ENCODE measurements around the gene ZSCAN9.
A peak's percentile ranks its signal among the peaks of the same experiment; 100 is the strongest.

ZSCAN9 gene

DNA sequence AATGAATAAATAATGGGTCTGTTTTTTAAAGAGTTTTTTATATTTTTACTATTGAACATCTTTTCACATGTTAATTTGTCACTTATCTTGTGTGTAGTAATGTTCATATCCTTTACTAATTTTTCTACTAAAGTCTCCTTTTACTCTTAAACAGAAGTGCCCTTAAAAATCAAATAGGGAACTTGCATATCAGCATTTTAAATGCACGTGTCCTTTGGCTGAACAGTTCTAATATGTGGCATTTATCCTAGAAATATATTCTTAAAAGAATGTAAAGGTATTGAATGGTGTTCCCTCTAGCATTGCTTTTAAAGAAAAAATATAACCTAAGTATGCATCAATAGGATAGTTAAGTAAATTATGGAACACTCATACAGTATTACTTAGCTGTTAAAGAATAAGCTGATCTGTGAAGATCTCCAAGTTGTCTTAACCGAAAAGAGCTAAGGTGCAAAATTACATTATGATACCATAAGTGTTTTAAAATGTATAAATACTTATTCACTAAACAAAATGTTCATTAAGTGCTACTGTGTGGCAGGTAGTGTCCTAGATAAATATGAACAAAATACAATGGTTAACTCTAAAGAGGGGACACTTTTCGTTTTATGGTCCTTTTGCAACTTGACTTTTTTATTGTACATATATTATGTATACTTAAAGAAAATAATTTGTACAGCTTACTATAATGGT, 55.7 kb downstream of the ZSCAN9 start:
- no peak for TF ChIP-seq CTCF (IDR thresholded peaks at IDR 0.05; ENCODE audit: low read depth, low read length)
- peak overlapping the region; percentile 67 to 71 for H3K4me3 ChIP-seq (replicated peaks in 1 of 2; ENCODE audit: low read depth in 2 of 2, low read length in 2 of 2)
- DNase-seq (ENCODE audit: low read depth in 2 of 2), result no peak

DNA sequence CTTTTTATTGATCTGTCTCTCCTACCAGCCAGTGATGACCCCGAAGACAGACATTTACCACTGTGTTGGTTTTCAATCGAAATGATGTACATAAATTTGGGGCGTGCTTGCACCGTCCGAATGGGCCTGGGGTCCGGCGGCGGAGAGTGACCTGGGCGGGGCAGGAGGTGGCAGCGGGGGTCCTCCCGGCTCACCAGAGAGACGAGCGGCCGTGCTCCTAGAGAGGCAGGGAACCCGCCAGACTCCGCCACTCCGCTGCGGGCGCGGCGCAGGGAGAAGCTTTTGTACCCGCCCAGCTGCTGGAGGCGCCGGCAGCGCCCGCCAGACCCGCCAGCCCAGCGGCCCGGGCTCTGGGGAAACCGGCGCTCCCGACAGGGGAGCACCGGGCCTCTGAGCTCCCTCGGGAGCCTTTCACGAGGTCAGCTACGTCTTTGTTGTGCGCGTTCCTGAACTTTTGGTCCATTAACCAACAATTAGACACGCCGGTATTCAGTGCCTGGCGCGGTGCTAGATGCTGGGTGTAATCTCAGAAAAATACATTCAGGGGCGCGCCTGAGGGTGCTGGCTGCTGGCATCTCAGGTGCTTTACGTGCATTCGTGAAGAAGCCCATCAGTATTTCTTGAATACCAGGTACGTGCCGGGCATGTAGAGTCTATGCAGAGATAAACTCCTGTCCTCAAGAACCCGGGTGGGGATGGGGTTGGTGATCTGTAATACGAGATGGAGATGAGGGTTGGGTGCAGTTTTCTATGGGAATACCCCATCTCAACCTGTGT, 56.4 kb downstream of the ZSCAN9 start, which contains the start of gene PGBD1:
PGBD1 (plus strand) TSS at position 285 of the 777 bp plus-strand sequence. CDS start 2,242 bp downstream, outside the sequence.
- peak; percentile 78 to 86 for DNase-seq (ENCODE audit: low read depth in 2 of 2)
- peak within 1 kb of the TSS; percentile 67 to 71 for H3K4me3 ChIP-seq (replicated peaks in 1 of 2; ENCODE audit: low read depth in 2 of 2, low read length in 2 of 2)
- no peak for TF ChIP-seq CTCF (IDR thresholded peaks at IDR 0.05; ENCODE audit: low read depth, low read length)

GRCh38 chr6:28282926-28283325, 57.9 kb downstream of the ZSCAN9 start:
- no peak for TF ChIP-seq CTCF (IDR thresholded peaks at IDR 0.05; ENCODE audit: low read depth, low read length)
- peak; percentile 13 to 36 for DNase-seq (ENCODE audit: low read depth in 2 of 2)
- no peak overlapping the region for H3K4me3 ChIP-seq (replicated peaks in 1 of 2; ENCODE audit: low read depth in 2 of 2, low read length in 2 of 2)

Measured in cardiac fibroblast (primary cell).